Measurements from ENCODE around the gene RNU6-9.
"Not testable (repeated sequence)": the region's sequence is repeated elsewhere in the genome, so short reads cannot be mapped to it uniquely, and the experiment has no call there.

The RNU6-9 gene

GRCh38 chr19:875265-875879, 17.9 kb upstream of the RNU6-9 start:
- Histone ChIP-seq H3K27ac (no peak overlapping the region), H3K9me3 (ENCODE audit: severe bottlenecking) (no peaks in the 10 kb centered on the region), H3K36me3 (peaks cover 50% of the 10 kb centered on the region), H3K27me3 (ENCODE audit: insufficient read depth, low read depth, severe bottlenecking) (no peaks in the 10 kb centered on the region), H3K4me3 (ENCODE audit: low read depth, low read length) (no peak overlapping the region)
- TF ChIP-seq CTCF (IDR thresholded peaks at IDR 0.05; ENCODE audit: low read depth, low read length): peak; percentile 7; the same call in 1 of the 2 replicates
- no peak for DNase-seq

GRCh38 chr19:876089-876488, 17.2 kb upstream of the RNU6-9 start:
- Histone ChIP-seq H3K9me3 (ENCODE audit: severe bottlenecking) (no peaks in the 10 kb centered on the region), H3K4me3 (ENCODE audit: low read depth, low read length) (no peak overlapping the region), H3K36me3 (peaks cover 50% of the 10 kb centered on the region), H3K27me3 (ENCODE audit: insufficient read depth, low read depth, severe bottlenecking) (no peaks in the 10 kb centered on the region), H3K27ac (no peak overlapping the region)
- DNase-seq: no peak
- TF ChIP-seq CTCF (IDR thresholded peaks at IDR 0.05; ENCODE audit: low read depth, low read length): no peak

GRCh38 chr19:876780-877314, 16.4 kb upstream of the RNU6-9 start:
- TF ChIP-seq CTCF (IDR thresholded peaks at IDR 0.05; ENCODE audit: low read depth, low read length): no peak
- H3K4me3 ChIP-seq (ENCODE audit: low read depth, low read length): no peak overlapping the region
- H3K27me3 ChIP-seq (ENCODE audit: insufficient read depth, low read depth, severe bottlenecking): no peaks in the 10 kb centered on the region
- H3K9me3 ChIP-seq (ENCODE audit: severe bottlenecking): no peaks in the 10 kb centered on the region
- DNase-seq: no peak
- peaks cover 54% of the 10 kb centered on the region for H3K36me3 ChIP-seq
- no peak overlapping the region for H3K27ac ChIP-seq

GRCh38 chr19:877992-878660, 15.2 kb upstream of the RNU6-9 start:
- not testable (repeated sequence) for DNase-seq; H3K27me3 ChIP-seq (ENCODE audit: insufficient read depth, low read depth, severe bottlenecking); H3K27ac ChIP-seq; H3K4me3 ChIP-seq (ENCODE audit: low read depth, low read length); H3K9me3 ChIP-seq (ENCODE audit: severe bottlenecking)
- H3K36me3 ChIP-seq: peaks cover 60% of the 10 kb centered on the region

- H3K36me3 ChIP-seq: peaks cover 58% of the 10 kb centered on the region
- not testable (repeated sequence) for H3K4me3 ChIP-seq (ENCODE audit: low read depth, low read length); H3K27ac ChIP-seq; H3K9me3 ChIP-seq (ENCODE audit: severe bottlenecking); DNase-seq; H3K27me3 ChIP-seq (ENCODE audit: insufficient read depth, low read depth, severe bottlenecking)
These were observed 14.3 kb upstream of the RNU6-9 start for GRCh38 chr19:878751-879561.

- TF ChIP-seq CTCF (IDR thresholded peaks at IDR 0.05; ENCODE audit: low read depth, low read length): no peak
- Histone ChIP-seq H3K27me3 (ENCODE audit: insufficient read depth, low read depth, severe bottlenecking) (no peaks in the 10 kb centered on the region), H3K36me3 (peaks cover 57% of the 10 kb centered on the region), H3K9me3 (ENCODE audit: severe bottlenecking) (no peaks in the 10 kb centered on the region), H3K27ac (no peak overlapping the region), H3K4me3 (ENCODE audit: low read depth, low read length) (no peak overlapping the region)
- DNase-seq: no peak
These were observed 13.4 kb upstream of the RNU6-9 start for GRCh38 chr19:879711-880438.
